ENCODE measurements around the gene KRTAP10-2. TPM values are rescaled to one million over a fixed set of nuclear protein-coding genes. Genes with fewer than 3 reads are reported as not detected.

KRTAP10-2 gene
- total RNA-seq, 2 experiments from 2014 or later: not detected

- Mint-ChIP-seq H3K27ac (no peak overlapping the region), H3K27me3 (no peaks in the 10 kb centered on the region), H3K9me3 (peaks cover 5% of the 10 kb centered on the region), H3K36me3 (ENCODE audit: low read depth) (no peaks in the 10 kb centered on the region), H3K4me1 (ENCODE audit: low read depth) (no peaks in the 10 kb centered on the region), H3K4me3 (no peak overlapping the region)
- CTCF ChIA-PET: interaction anchor here (1.3 kb wide), 1 partner anchor 197 kb away, joined by 5 read pairs; no protein-coding TSS in a partner anchor
- no peak for TF ChIP-seq CTCF (IDR thresholded peaks at IDR 0.05)
- intact Hi-C loops (cut with micrococcal nuclease): no loop called here
- no peak for ATAC-seq
- no peak for DNase-seq
- POLR2A ChIA-PET: no interaction called here
These were observed 44.9 kb upstream of the KRTAP10-2 start for GRCh38 chr21:44596068-44596725.

- Mint-ChIP-seq H3K36me3 (ENCODE audit: low read depth) (no peaks in the 10 kb centered on the region), H3K27me3 (no peaks in the 10 kb centered on the region), H3K4me1 (ENCODE audit: low read depth) (no peaks in the 10 kb centered on the region), H3K27ac (no peak overlapping the region), H3K9me3 (peaks cover 5% of the 10 kb centered on the region), H3K4me3 (no peak overlapping the region)
- no peak for ATAC-seq
- intact Hi-C loops (cut with micrococcal nuclease): no loop called here
- no peak for DNase-seq
- CTCF ChIA-PET: no interaction called here
- POLR2A ChIA-PET: no interaction called here
- TF ChIP-seq CTCF (IDR thresholded peaks at IDR 0.05): no peak
These were observed 44.2 kb upstream of the KRTAP10-2 start for GRCh38 chr21:44595524-44595923.

- H3K27ac Mint-ChIP-seq: no peak overlapping the region
- H3K4me3 Mint-ChIP-seq: no peak overlapping the region
- intact Hi-C loops (cut with micrococcal nuclease): no loop called here
- POLR2A ChIA-PET: no interaction called here
- peaks cover 5% of the 10 kb centered on the region for H3K9me3 Mint-ChIP-seq
- ATAC-seq (no peak), DNase-seq (no peak)
- no peaks in the 10 kb centered on the region for H3K27me3 Mint-ChIP-seq
- no peak for TF ChIP-seq CTCF (IDR thresholded peaks at IDR 0.05)
- H3K36me3 Mint-ChIP-seq (ENCODE audit: low read depth): no peaks in the 10 kb centered on the region
- CTCF ChIA-PET: no interaction called here
- H3K4me1 Mint-ChIP-seq (ENCODE audit: low read depth): no peaks in the 10 kb centered on the region
These were observed 43.2 kb upstream of the KRTAP10-2 start for GRCh38 chr21:44594406-44594916.

GRCh38 chr21:44593598-44594405 lies 42.5 kb upstream of the KRTAP10-2 start:
- intact Hi-C loops (cut with micrococcal nuclease): no loop called here
- CTCF ChIA-PET: no interaction called here
- H3K4me3 Mint-ChIP-seq: no peak overlapping the region
- no peak for ATAC-seq
- H3K9me3 Mint-ChIP-seq: peaks cover 4% of the 10 kb centered on the region
- no peaks in the 10 kb centered on the region for H3K36me3 Mint-ChIP-seq (ENCODE audit: low read depth)
- POLR2A ChIA-PET: no interaction called here
- H3K27me3 Mint-ChIP-seq: peaks cover 2% of the 10 kb centered on the region
- DNase-seq: no peak
- no peak overlapping the region for H3K27ac Mint-ChIP-seq
- H3K4me1 Mint-ChIP-seq (ENCODE audit: low read depth): no peaks in the 10 kb centered on the region
- no peak for TF ChIP-seq CTCF (IDR thresholded peaks at IDR 0.05)
